SK-MEL-5 (cell line): Measurements from ENCODE around the gene ELP5. TPM values are rescaled to one million over a fixed set of nuclear protein-coding genes. Genes with fewer than 3 reads are reported as not detected.
A peak's percentile ranks its signal among the peaks of the same experiment; 100 is the strongest.

ENCODE experiments used
- DNase-seq: peaks from one replicate; pipeline ENCODE4 v3.0.0-alpha.2; 2016; ENCODE audit warnings: low read depth, low spot score
- in situ Hi-C: cut with HindIII; loops from 2 replicates; pipeline ENCODE4 v1.10.0; 2016; ENCODE audit warnings: low sequenced_read_pairs, high pct_unique_total_duplicates, low pct_unique_long_range_greater_than_20kb
- total RNA-seq: library from RNA; depleted of rRNA; stranded (reverse); fragments of >200 nt; shearing (Covaris generic); gene quantifications from 2 replicates; pipeline ENCODE4 v1.2.3, GENCODE V29; 2014

ELP5 gene
- total RNA-seq, 1 experiment from 2014 or later, result 43.8 TPM

- no peak for DNase-seq
- in situ Hi-C loops, result no loop called here
Measured at GRCh38 chr17:7262192-7262934, 10.3 kb downstream of the ELP5 start, which contains the start of gene CLDN7. CLDN7 (minus strand) TSS chr17:7262478; CDS start chr17:7262043, 435 bp downstream.

- DNase-seq, result no peak
- in situ Hi-C loops, result no loop called here
Measured at GRCh38 chr17:7262935-7263800, 11.2 kb downstream of the ELP5 start.

GRCh38 chr17:7263801-7264078 lies 11.7 kb downstream of the ELP5 start:
- DNase-seq, result no peak
- in situ Hi-C loops, result no loop called here

GRCh38 chr17:7266784-7267183 lies 14.8 kb downstream of the ELP5 start:
- in situ Hi-C loops, result no loop called here
- DNase-seq, result no peak

- in situ Hi-C loops, result no loop called here
- no peak for DNase-seq
Measured at GRCh38 chr17:7279448-7279847, 27.4 kb downstream of the ELP5 start.

GRCh38 chr17:7280519-7281073 lies 28.6 kb downstream of the ELP5 start:
- peak; percentile 84 for DNase-seq
- in situ Hi-C loops, result no loop called here

- in situ Hi-C loops, result no loop called here
- peak; percentile 97 for DNase-seq
Measured at GRCh38 chr17:7281074-7281952, 29.3 kb downstream of the ELP5 start, which contains the start of gene SLC2A4. SLC2A4 (plus strand) TSS chr17:7281718; CDS start chr17:7281935, 217 bp downstream.

- in situ Hi-C loops, result no loop called here
- no peak for DNase-seq
Measured at GRCh38 chr17:7281953-7282751, 30.1 kb downstream of the ELP5 start.

- in situ Hi-C loops, result no loop called here
- DNase-seq, result peak; percentile 14
Measured at GRCh38 chr17:7282752-7283321, 30.8 kb downstream of the ELP5 start.

- DNase-seq, result no peak
- in situ Hi-C loops, result no loop called here
Measured at GRCh38 chr17:7283471-7284216, 31.6 kb downstream of the ELP5 start.

- no peak for DNase-seq
- in situ Hi-C loops, result no loop called here
Measured at GRCh38 chr17:7284911-7285310, 32.9 kb downstream of the ELP5 start.

GRCh38 chr17:7285679-7286078 lies 33.7 kb downstream of the ELP5 start:
- in situ Hi-C loops, result no loop called here
- DNase-seq, result no peak

- in situ Hi-C loops, result no loop called here
- no peak for DNase-seq
Measured at GRCh38 chr17:7289256-7290032, 37.4 kb downstream of the ELP5 start.

- in situ Hi-C loops, result no loop called here
- no peak for DNase-seq
Measured at GRCh38 chr17:7290166-7290565, 38.2 kb downstream of the ELP5 start.

- no peak for DNase-seq
- in situ Hi-C loops, result no loop called here
Measured at GRCh38 chr17:7290685-7291084, 38.7 kb downstream of the ELP5 start.
